Calu3 (cell line): ENCODE measurements around the gene MRTFA. TPM values are rescaled to one million over a fixed set of nuclear protein-coding genes. Genes with fewer than 3 reads are reported as not detected.

ENCODE experiments used
- BruUV-seq: library from RNA; stranded (reverse); fragments of 400-500 nt; replicated peaks from 2 replicates; lab custom pipeline; 2021; lab: Mats Ljungman, UMichigan
- CTCF ChIA-PET: fragments of 300-600 bp; sonication (Branson Sonifier 250); formaldehyde crosslinking; loops from one replicate; lab custom pipeline; 2022; ENCODE audit warnings: antibody characterized with exemption; lab: Charles Lee
- DNase-seq: peaks from one replicate; pipeline ENCODE4 v3.0.0; 2022
- H3K27ac Mint-ChIP-seq: one replicate; pipeline ENCODE4 v1.8.0; 2022; ENCODE audit warnings: mixed read lengths; ENCODE audit not compliant: unreplicated experiment
- H3K27me3 Mint-ChIP-seq: one replicate; pipeline ENCODE4 v1.8.0; 2022; ENCODE audit warnings: mixed read lengths; ENCODE audit not compliant: unreplicated experiment
- H3K36me3 Mint-ChIP-seq: one replicate; pipeline ENCODE4 v1.8.0; 2022; ENCODE audit warnings: mild to moderate bottlenecking, moderate library complexity, mixed read lengths; ENCODE audit not compliant: insufficient read depth, unreplicated experiment
- H3K4me1 Mint-ChIP-seq: one replicate; pipeline ENCODE4 v1.8.0; 2022; ENCODE audit warnings: mild to moderate bottlenecking, low read depth, mixed read lengths; ENCODE audit not compliant: unreplicated experiment
- H3K4me3 Mint-ChIP-seq: one replicate; pipeline ENCODE4 v1.8.0; 2022; ENCODE audit warnings: mild to moderate bottlenecking, low read depth, moderate library complexity, mixed read lengths; ENCODE audit not compliant: unreplicated experiment
- H3K9me3 Mint-ChIP-seq: one replicate; pipeline ENCODE4 v1.8.0; 2022; ENCODE audit warnings: low read depth, mixed read lengths; ENCODE audit not compliant: unreplicated experiment
- CTCF ChIP-seq: fragments of 200-600 bp; IDR thresholded peaks from one replicate; pipeline ENCODE4 v1.8.0; 2022; ENCODE audit warnings: antibody characterized with exemption; ENCODE audit not compliant: unreplicated experiment
- intact Hi-C: fragments of 100-400 bp; cut with micrococcal nuclease; formaldehyde crosslinking; loops from one replicate; pipeline ENCODE4 v1.10.0; 2022; ENCODE audit not compliant: unreplicated experiment
- total RNA-seq: library from RNA; stranded (reverse); gene quantifications from 2 replicates; pipeline ENCODE4 v1.2.3, GENCODE V29; 2022

MRTFA gene
- total RNA-seq, 1 experiment from 2014 or later = 54.1 TPM

DNA sequence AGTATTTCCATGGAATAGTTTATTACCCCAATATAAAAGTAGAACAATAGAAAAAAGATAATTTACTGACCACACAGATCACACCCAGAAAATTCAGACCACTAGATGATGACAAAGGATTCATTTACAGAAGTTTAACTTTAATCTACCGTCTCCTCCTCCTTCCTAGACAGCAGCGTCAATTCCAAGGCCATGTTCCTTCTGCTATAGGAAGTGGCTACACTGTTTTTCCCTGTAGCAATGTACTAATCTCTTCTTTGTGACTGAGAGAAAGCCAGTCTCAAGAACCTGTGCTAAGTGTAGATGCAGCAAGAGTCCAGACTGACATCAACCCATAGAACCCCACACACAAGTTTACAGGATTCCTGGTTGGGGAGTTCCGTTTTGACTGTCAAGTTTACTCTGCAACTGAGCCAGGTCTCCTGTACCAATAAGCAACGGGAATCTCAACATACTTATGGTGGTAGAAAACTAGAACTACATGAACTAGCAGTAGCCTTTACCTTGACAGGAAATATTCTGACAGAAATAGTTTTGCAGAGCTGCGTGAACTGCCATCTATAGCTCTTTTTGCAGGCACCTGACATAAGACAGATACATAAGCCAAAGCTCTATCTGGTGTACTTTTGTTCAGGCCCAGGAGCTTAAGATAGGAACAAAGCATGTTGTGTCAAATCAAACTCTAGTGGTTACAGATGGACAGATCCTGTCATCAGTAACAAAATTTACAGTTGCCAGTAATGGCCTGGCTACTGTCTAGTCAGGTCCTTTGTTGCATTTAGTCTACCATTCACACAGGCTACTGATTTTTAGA lies 42.9 kb downstream of the MRTFA start:
- peaks cover under 1% of the 10 kb centered on the region for H3K36me3 Mint-ChIP-seq
- TF ChIP-seq CTCF = no peak
- intact Hi-C loops = no loop called here
- BruUV-seq = no TSS peak
- DNase-seq = no peak
- no peaks in the 10 kb centered on the region for H3K27me3 Mint-ChIP-seq
- H3K9me3 Mint-ChIP-seq = no peaks in the 10 kb centered on the region
- no peak overlapping the region for H3K27ac Mint-ChIP-seq
- no peak overlapping the region for H3K4me3 Mint-ChIP-seq
- CTCF ChIA-PET = no interaction called here
- H3K4me1 Mint-ChIP-seq = peaks cover 49% of the 10 kb centered on the region

DNA sequence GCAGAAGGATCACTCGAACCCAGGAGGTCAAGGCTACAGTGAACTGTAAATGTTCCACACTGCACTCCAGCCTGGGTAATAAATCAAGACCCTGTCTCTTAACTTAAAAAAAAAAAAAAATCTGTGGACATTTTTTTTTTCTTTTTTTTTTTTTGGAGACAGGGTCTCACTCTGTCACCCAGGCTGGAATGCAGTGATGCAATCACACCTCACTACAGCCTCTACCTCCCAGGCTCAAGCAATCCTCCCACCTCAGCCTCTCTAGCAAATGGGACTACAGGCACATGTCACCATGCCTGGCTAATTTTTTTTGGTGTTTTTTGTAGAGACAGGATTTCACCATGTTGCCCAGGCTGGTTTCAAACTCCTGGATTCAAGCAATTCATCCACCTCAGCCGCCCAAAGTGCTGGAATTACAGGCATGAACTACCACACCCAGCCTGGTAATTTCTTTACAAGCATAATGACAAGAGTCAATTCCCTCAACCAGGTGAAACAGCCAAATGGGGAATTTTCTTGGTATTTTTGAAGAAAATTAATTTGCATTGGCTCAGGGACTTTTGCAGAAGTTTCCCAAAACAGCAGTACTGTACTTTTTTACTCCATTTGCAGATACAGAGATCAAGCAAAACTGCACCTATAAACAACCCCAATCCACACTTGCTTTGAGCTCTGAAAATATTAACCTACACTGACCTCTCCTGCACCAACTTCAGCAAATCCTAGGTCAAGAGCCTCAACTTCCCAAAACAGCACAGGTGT lies 44.0 kb downstream of the MRTFA start:
- no peak for TF ChIP-seq CTCF
- CTCF ChIA-PET = interaction anchor here (0.6 kb wide), 1 partner anchor 342 kb away, joined by 6 read pairs; no protein-coding TSS in a partner anchor
- intact Hi-C loops = no loop called here
- BruUV-seq = no TSS peak
- DNase-seq = no peak
- no peak overlapping the region for H3K4me3 Mint-ChIP-seq
- H3K27me3 Mint-ChIP-seq = no peaks in the 10 kb centered on the region
- peaks cover 6% of the 10 kb centered on the region for H3K36me3 Mint-ChIP-seq
- no peak overlapping the region for H3K27ac Mint-ChIP-seq
- no peaks in the 10 kb centered on the region for H3K9me3 Mint-ChIP-seq
- H3K4me1 Mint-ChIP-seq = peaks cover 46% of the 10 kb centered on the region

GRCh38 chr22:40588726-40589125 lies 47.8 kb downstream of the MRTFA start:
- peaks cover 38% of the 10 kb centered on the region for H3K4me1 Mint-ChIP-seq
- no peak for DNase-seq
- H3K9me3 Mint-ChIP-seq = no peaks in the 10 kb centered on the region
- H3K27me3 Mint-ChIP-seq = no peaks in the 10 kb centered on the region
- H3K4me3 Mint-ChIP-seq = no peak overlapping the region
- H3K27ac Mint-ChIP-seq = no peak overlapping the region
- TF ChIP-seq CTCF = no peak
- intact Hi-C loops = no loop called here
- H3K36me3 Mint-ChIP-seq = peaks cover 10% of the 10 kb centered on the region
- CTCF ChIA-PET = no interaction called here
- BruUV-seq = no TSS peak

DNA sequence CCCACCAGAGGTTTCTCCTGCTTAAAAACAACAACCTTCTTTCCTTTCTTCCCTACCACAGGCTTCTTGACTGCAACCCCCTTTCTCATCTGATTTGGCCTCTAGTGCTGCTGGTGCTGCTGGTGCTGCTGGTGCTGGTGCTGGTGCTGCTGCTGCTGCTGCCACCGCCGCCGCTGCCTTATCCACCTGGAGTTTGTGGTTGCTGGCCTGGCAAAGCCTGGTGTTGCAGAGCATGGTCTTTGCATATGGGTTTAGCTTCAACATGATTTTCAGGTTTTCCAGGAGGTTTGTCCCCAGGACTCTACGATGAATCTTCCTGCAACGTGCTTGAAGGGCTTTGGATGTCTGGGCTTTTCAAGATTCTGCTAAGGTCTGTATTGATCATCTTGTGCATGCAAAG lies 49.7 kb downstream of the MRTFA start:
- H3K27ac Mint-ChIP-seq = no peak overlapping the region
- TF ChIP-seq CTCF = no peak
- BruUV-seq = no TSS peak
- intact Hi-C loops = no loop called here
- peaks cover 3% of the 10 kb centered on the region for H3K9me3 Mint-ChIP-seq
- DNase-seq = no peak
- H3K4me3 Mint-ChIP-seq = no peak overlapping the region
- H3K4me1 Mint-ChIP-seq = peaks cover 22% of the 10 kb centered on the region
- CTCF ChIA-PET = interaction anchor here (0.6 kb wide), 1 partner anchor 70 kb away, joined by 5 read pairs; no protein-coding TSS in a partner anchor
- no peaks in the 10 kb centered on the region for H3K27me3 Mint-ChIP-seq
- peaks cover 13% of the 10 kb centered on the region for H3K36me3 Mint-ChIP-seq
